Amniotic stem cell (primary cell): ENCODE measurements around the gene ARHGEF10L.

Experiments used
- DNase-seq: peaks from one replicate; lab custom pipeline; 2025; lab: John Stamatoyannopoulos, UW

Gene ARHGEF10L

GRCh38 chr1:17635811-17636210, 96.3 kb downstream of the ARHGEF10L start:
- no peak for DNase-seq

- no peak for DNase-seq
These were observed 97.1 kb downstream of the ARHGEF10L start for GRCh38 chr1:17636612-17637011.

- no peak for DNase-seq
These were observed 97.6 kb downstream of the ARHGEF10L start for GRCh38 chr1:17637055-17637454.

GRCh38 chr1:17639703-17640340, 100.3 kb downstream of the ARHGEF10L start:
- DNase-seq: no peak

- no peak for DNase-seq
These were observed 100.9 kb downstream of the ARHGEF10L start for GRCh38 chr1:17640393-17640792.

GRCh38 chr1:17640975-17641374, 101.5 kb downstream of the ARHGEF10L start:
- DNase-seq: no peak

GRCh38 chr1:17642169-17642568, 102.7 kb downstream of the ARHGEF10L start:
- DNase-seq: no peak

- DNase-seq: no peak
These were observed 103.4 kb downstream of the ARHGEF10L start for GRCh38 chr1:17642943-17643342.

GRCh38 chr1:17643861-17644703, 104.6 kb downstream of the ARHGEF10L start:
- DNase-seq: no peak

GRCh38 chr1:17645068-17645911, 105.8 kb downstream of the ARHGEF10L start:
- DNase-seq: no peak

GRCh38 chr1:17646444-17647280, 107.2 kb downstream of the ARHGEF10L start:
- no peak for DNase-seq

- DNase-seq: no peak
These were observed 109.1 kb downstream of the ARHGEF10L start for GRCh38 chr1:17648457-17649145.

GRCh38 chr1:17649371-17650106, 110.0 kb downstream of the ARHGEF10L start:
- DNase-seq: no peak

- no peak for DNase-seq
These were observed 113.8 kb downstream of the ARHGEF10L start for GRCh38 chr1:17653276-17653675.

GRCh38 chr1:17653728-17654351, 114.3 kb downstream of the ARHGEF10L start:
- DNase-seq: no peak

GRCh38 chr1:17654519-17654918, 115.0 kb downstream of the ARHGEF10L start:
- no peak for DNase-seq

- DNase-seq: no peak
These were observed 115.7 kb downstream of the ARHGEF10L start for GRCh38 chr1:17655169-17655568.

GRCh38 chr1:17655922-17656321, 116.4 kb downstream of the ARHGEF10L start:
- no peak for DNase-seq

- DNase-seq: no peak
These were observed 117.9 kb downstream of the ARHGEF10L start for GRCh38 chr1:17657436-17657835.

GRCh38 chr1:17658837-17659236, 119.3 kb downstream of the ARHGEF10L start:
- DNase-seq: no peak
